ENCODE data around the gene SUMF1. TPM values are rescaled to one million over a fixed set of nuclear protein-coding genes. Genes with fewer than 3 reads are reported as not detected.

SUMF1 gene
- polyA plus RNA-seq (2012; ENCODE audit: insufficient read depth, insufficient read length, low read depth), result 2.4 TPM

GRCh38 chr3:4466741-4467521 is at the start of gene SUMF1:
Gene SUMF1 (minus strand): TSS chr3:4467269. CDS start chr3:4467245, 24 bp downstream.
- H3K9me3 ChIP-seq, result no peaks in the 10 kb centered on the region
- no peaks in the 10 kb centered on the region for H3K36me3 ChIP-seq
- peak; percentile 74 for DNase-seq
- H3K27me3 ChIP-seq, result no peaks in the 10 kb centered on the region
- H3K4me1 ChIP-seq, result no peaks in the 10 kb centered on the region
- TF ChIP-seq, protein P1, sequence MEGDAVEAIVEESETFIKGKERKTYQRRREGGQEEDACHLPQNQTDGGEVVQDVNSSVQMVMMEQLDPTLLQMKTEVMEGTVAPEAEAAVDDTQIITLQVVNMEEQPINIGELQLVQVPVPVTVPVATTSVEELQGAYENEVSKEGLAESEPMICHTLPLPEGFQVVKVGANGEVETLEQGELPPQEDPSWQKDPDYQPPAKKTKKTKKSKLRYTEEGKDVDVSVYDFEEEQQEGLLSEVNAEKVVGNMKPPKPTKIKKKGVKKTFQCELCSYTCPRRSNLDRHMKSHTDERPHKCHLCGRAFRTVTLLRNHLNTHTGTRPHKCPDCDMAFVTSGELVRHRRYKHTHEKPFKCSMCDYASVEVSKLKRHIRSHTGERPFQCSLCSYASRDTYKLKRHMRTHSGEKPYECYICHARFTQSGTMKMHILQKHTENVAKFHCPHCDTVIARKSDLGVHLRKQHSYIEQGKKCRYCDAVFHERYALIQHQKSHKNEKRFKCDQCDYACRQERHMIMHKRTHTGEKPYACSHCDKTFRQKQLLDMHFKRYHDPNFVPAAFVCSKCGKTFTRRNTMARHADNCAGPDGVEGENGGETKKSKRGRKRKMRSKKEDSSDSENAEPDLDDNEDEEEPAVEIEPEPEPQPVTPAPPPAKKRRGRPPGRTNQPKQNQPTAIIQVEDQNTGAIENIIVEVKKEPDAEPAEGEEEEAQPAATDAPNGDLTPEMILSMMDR (IDR thresholded peaks at IDR 0.05; ENCODE audit: low read depth, low read length), result no peak
- peak within 1 kb of the TSS; percentile 76 for H3K4me3 ChIP-seq (ENCODE audit: low read depth, low read length)

GRCh38 chr3:4515916-4516579 is 49.0 kb upstream of the SUMF1 start:
- no peak for DNase-seq
- Histone ChIP-seq H3K4me3 (ENCODE audit: low read depth, low read length) (no peak overlapping the region), H3K27me3 (no peaks in the 10 kb centered on the region), H3K9me3 (no peaks in the 10 kb centered on the region), H3K36me3 (peaks cover 26% of the 10 kb centered on the region), H3K4me1 (peaks cover 35% of the 10 kb centered on the region)
- TF ChIP-seq, protein P1 (IDR thresholded peaks at IDR 0.05; ENCODE audit: low read depth, low read length), result no peak

- DNase-seq, result no peak
- Histone ChIP-seq H3K4me1 (peaks cover 35% of the 10 kb centered on the region), H3K4me3 (ENCODE audit: low read depth, low read length) (no peak overlapping the region), H3K27me3 (no peaks in the 10 kb centered on the region), H3K9me3 (no peaks in the 10 kb centered on the region), H3K36me3 (peaks cover 24% of the 10 kb centered on the region)
- TF ChIP-seq, protein P1 (IDR thresholded peaks at IDR 0.05; ENCODE audit: low read depth, low read length), result no peak
Measured at GRCh38 chr3:4514916-4515315, 47.8 kb upstream of the SUMF1 start.

- DNase-seq, result peak; percentile 20
- H3K27me3 ChIP-seq, result no peaks in the 10 kb centered on the region
- peaks cover 25% of the 10 kb centered on the region for H3K36me3 ChIP-seq
- H3K4me3 ChIP-seq (ENCODE audit: low read depth, low read length), result no peak overlapping the region
- TF ChIP-seq, protein P1 (IDR thresholded peaks at IDR 0.05; ENCODE audit: low read depth, low read length), result peak; percentile 21
- no peaks in the 10 kb centered on the region for H3K9me3 ChIP-seq
- H3K4me1 ChIP-seq, result peaks cover 35% of the 10 kb centered on the region
Measured at GRCh38 chr3:4514321-4514720, 47.3 kb upstream of the SUMF1 start.

GRCh38 chr3:4512895-4513616 is 46.0 kb upstream of the SUMF1 start:
- peak; percentile 84 for DNase-seq
- TF ChIP-seq, protein P1 (IDR thresholded peaks at IDR 0.05; ENCODE audit: low read depth, low read length), result no peak
- Histone ChIP-seq H3K36me3 (peaks cover 25% of the 10 kb centered on the region), H3K27me3 (no peaks in the 10 kb centered on the region), H3K4me1 (peaks cover 39% of the 10 kb centered on the region), H3K4me3 (ENCODE audit: low read depth, low read length) (peak overlapping the region; percentile 32), H3K9me3 (no peaks in the 10 kb centered on the region)
